ENCODE results near the gene ADPRHL1.

ADPRHL1 gene

DNA sequence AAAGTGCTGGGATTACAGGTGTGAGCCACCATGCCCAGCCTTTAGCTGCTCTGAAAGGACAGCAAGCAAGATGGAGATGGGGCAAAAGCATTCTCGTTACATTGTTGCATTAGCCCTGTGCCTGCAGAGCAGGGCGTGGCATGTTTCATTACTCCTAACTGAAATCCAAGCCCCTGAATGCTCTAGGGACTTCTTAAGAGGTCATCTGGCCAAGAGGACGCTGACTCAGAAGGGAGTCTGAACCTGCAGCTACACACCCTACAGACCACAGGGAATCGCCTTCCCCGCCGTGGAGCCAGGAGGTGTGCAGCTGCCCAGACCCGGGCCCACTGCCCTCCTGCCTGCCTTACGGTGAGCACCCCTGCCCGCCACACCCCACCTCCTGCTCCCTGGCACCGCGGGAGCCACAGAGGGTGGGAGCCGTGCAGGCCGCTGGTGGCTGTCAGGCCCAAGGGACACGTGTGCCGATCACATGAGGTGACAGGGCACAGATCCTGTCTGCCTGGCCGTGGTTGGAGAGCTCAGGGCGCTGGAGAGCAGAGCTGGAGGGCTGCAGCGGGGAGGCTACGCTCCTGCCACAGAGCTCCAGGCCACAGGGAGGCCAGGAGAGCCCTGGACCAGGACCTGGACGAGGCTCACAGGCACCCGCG is 27.2 kb downstream of the ADPRHL1 start:
- no peak overlapping the region for H3K4me3 ChIP-seq (ENCODE audit: low read depth, low read length)
- TF ChIP-seq CTCF (IDR thresholded peaks at IDR 0.05; ENCODE audit: low read depth, low read length): no peak

DNA sequence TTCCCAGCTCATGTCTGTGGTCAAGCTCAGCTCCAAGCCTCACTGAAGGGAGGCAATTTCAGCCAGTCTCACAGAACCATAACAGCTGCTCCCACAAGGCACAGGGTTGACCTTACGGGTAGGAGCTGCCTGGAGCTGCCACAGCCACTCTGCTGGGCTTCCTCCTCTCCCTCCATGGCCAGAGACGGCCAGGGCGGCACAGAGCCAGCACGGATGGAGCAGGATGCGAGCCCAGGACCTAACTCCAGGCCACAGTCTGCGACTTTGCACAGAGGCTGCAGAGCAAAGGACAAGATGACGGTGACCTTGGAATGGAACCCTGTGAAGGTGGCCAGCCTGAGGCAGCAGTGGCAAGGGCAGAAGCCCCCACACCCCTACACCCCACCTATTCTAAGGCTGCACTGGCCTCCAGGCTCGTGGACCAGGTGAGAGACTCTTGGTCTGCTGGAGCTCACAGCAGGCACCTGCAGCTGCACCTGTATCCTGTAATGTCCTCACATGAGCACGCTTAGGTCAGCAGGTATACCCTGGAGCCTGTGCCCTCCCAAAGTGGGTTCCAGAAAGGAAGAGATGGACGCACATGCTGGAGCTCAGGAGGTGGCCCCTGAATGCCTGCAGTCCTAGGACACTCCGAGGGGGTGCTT is 29.6 kb downstream of the ADPRHL1 start:
- TF ChIP-seq CTCF (IDR thresholded peaks at IDR 0.05; ENCODE audit: low read depth, low read length): no peak
- H3K4me3 ChIP-seq (ENCODE audit: low read depth, low read length): no peak overlapping the region

DNA sequence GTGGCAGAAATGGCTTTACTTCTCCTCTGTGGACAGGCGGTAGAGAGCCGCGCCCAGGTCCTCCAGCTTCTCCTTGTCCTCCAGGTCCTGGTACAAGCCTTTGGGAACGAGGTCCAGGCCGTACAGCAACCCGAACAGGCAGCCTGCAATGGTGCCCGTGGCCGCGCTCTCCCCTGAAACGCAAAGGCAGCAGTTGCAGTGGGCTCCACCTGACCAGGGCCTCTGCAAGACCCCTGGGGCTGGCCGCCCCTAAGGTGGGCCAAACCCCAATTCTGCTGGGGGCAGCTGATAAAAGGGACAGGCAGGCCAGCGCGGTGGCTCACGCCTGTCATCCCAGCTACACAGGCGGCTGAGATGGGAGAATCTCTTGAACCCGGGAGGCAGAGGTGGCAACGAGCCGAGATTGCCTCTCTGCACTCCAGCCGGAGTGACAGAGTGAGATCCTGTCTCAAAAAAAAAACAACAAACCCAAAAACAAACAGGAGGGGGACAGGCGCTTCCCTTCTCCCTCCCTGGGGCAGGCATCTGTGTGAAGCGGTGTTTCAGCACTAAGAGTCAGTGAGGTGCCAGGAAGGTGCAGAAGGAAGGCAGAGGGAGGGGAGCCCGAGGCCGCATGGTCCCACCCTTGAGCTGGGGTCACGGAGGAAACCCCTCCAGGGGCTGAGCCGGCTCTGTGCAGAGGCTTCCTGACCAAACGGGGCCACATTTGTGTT is 30.3 kb downstream of the ADPRHL1 start:
- TF ChIP-seq CTCF (IDR thresholded peaks at IDR 0.05; ENCODE audit: low read depth, low read length): no peak
- H3K4me3 ChIP-seq (ENCODE audit: low read depth, low read length): no peak overlapping the region

DNA sequence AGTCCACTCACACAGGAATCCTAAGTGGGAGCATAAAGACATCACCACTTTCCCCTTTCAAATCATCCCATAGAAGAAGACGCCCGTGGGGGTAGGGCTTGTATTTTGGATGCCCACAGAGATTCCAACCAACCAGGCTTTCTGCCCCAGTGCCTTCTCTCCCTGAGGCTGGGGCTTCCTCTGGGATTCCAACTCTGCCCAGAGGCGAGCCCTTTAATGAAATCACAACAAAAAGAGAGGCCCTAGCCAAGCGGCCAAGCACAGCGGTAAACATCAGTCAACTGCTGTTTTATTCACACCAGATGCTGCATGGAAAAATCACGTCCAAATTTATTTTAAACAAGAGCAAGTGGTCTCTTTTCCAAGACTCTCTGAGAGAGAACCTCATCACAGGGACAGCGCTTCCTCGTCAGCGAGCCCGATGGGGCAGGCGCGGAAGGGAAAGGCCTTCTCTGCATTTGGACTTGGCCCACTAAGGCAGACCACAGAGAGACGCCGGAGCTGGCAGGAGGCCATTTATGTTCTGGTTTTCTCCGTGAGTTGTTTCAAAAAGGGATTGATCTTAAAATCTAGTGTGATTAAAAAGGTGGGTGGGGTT is 31.5 kb downstream of the ADPRHL1 start:
- H3K4me3 ChIP-seq (ENCODE audit: low read depth, low read length): no peak overlapping the region
- no peak for TF ChIP-seq CTCF (IDR thresholded peaks at IDR 0.05; ENCODE audit: low read depth, low read length)

DNA sequence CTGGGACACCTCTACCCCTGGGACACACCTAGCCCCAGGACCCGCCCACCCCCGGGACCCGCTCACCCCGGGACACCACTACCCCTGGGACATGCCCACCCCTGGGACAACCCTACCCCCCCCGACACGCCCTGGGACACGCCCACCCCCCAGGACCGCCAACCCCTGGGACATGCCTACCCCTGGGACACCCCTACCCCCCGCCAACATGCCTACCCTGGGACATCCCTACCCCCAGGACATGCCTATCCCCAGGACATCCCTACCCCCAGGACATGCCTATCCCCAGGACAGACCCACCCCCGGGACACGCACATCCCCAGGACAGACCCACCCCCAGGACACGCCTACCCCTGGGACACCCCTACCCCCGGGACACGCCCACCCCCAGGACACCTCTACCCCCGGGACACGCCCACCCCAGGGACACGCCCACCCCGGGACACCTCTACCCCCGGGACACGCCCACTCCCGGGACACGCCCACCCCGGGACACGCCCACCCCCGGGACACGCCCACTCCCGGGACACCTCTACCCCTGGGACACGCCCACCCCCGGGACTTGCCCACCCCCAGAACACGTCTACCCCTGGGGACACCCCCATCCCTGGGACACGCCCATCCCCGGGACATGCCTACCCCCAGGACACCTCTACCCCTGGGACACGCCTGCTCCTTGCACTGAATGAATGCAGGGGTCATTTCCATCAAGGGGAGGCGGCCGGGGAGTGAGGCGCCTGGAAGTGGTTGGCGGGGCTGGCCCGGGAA is 32.3 kb downstream of the ADPRHL1 start:
- no peak for TF ChIP-seq CTCF (IDR thresholded peaks at IDR 0.05; ENCODE audit: low read depth, low read length)
- H3K4me3 ChIP-seq (ENCODE audit: low read depth, low read length): no peak overlapping the region

DNA sequence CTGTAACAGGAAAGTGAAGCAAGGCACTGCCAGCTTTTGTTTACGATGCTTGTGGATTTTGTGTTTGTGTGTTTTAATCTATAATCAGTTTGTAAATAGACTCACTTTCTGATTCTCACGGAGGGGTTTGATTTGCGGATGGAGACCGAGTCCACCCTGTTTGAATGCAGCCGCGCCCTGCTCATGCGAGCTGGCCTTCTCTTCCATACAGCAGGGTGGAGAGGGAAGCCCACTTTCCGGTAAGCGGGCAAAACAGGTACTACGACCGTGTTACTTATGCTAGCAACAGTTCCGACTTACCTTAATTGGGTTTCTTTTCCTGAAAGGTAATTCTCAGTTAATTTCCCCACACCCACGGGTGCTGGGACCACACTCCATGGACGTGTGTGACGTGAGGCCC is 33.1 kb downstream of the ADPRHL1 start:
- no peak overlapping the region for H3K4me3 ChIP-seq (ENCODE audit: low read depth, low read length)
- TF ChIP-seq CTCF (IDR thresholded peaks at IDR 0.05; ENCODE audit: low read depth, low read length): no peak
